HEK293 (cell line): ENCODE measurements around the gene PRRC2C.
"Not testable (repeated sequence)": the region's sequence is repeated elsewhere in the genome, so short reads cannot be mapped to it uniquely, and the experiment has no call there.

Experiments
- CTCF ChIA-PET: fragments of 350-600 bp; formaldehyde crosslinking; extraction: SDS; loops from one replicate; lab custom pipeline; 2021; ENCODE audit warnings: antibody characterized with exemption; lab: Yijun Ruan, JAX
- POLR2A ChIA-PET: fragments of 300-600 bp; formaldehyde crosslinking; extraction: SDS; loops from one replicate; lab custom pipeline; 2020; ENCODE audit warnings: antibody characterized with exemption, inconsistent platforms; lab: Yijun Ruan, JAX
- H3K27ac ChIP-seq: fragments of 200-500 bp; sonication (Bioruptor generic); 2 replicates; pipeline ENCODE4 v1.5.1; 2014; ENCODE audit warnings: low read depth, low read length, control low read depth, inconsistent platforms; ENCODE audit errors: extremely low read depth
- H3K36me3 ChIP-seq, 2 experiments: fragments of 200-500 bp in 1 of 2; sonication (Bioruptor generic) in 1 of 2; 1 replicate in 1 of 2; 2 replicates in 1 of 2; pipeline ENCODE4 v1.5.1; 2014 to 2017; ENCODE audit warnings: inconsistent platforms in 2 of 2, low read length in 2 of 2; ENCODE audit not compliant: control insufficient read depth in 2 of 2, insufficient read depth in 1 of 2
- H3K4me1 ChIP-seq: fragments of 200-500 bp; sonication (Bioruptor generic); 2 replicates; pipeline ENCODE4 v1.5.1; 2014; ENCODE audit warnings: mild to moderate bottlenecking, low read length, inconsistent platforms; ENCODE audit not compliant: control insufficient read depth, insufficient read depth
- H3K4me3 ChIP-seq: 2 replicates; pipeline ENCODE4 v1.5.1; 2011; ENCODE audit warnings: low read depth, mild to moderate bottlenecking, control low read depth, low read length, moderate library complexity
- H3K9me3 ChIP-seq: fragments of 200-500 bp; sonication (Bioruptor generic); 2 replicates; pipeline ENCODE4 v1.5.1; 2014; ENCODE audit warnings: low read depth, low read length, inconsistent platforms; ENCODE audit not compliant: control insufficient read depth, insufficient read depth
- EGR2 ChIP-seq: fragments of 450-650 bp; formaldehyde crosslinking; IDR thresholded peaks from 2 replicates; pipeline ENCODE4 v1.5.1; 2016; ENCODE audit warnings: low read depth, missing biosample characterization, missing genetic modification characterization
- FEZF1 ChIP-seq: fragments of 450-650 bp; formaldehyde crosslinking; IDR thresholded peaks from 2 replicates; pipeline ENCODE4 v1.5.1; 2016; ENCODE audit warnings: missing biosample characterization, missing genetic modification characterization
- KLF8 ChIP-seq: fragments of 450-650 bp; formaldehyde crosslinking; IDR thresholded peaks from 2 replicates; pipeline ENCODE4 v1.5.1; 2016; ENCODE audit warnings: missing biosample characterization, missing genetic modification characterization
- MYNN ChIP-seq: fragments of 450-650 bp; formaldehyde crosslinking; IDR thresholded peaks from 2 replicates; pipeline ENCODE4 v1.5.1; 2016; ENCODE audit warnings: missing biosample characterization, missing genetic modification characterization, borderline replicate concordance
- PRDM10 ChIP-seq: fragments of 450-650 bp; formaldehyde crosslinking; IDR thresholded peaks from 2 replicates; pipeline ENCODE4 v1.5.1; 2016; ENCODE audit warnings: missing biosample characterization, missing genetic modification characterization
- WT1 ChIP-seq: fragments of 450-650 bp; formaldehyde crosslinking; IDR thresholded peaks from 2 replicates; pipeline ENCODE4 v1.5.1; 2016; ENCODE audit warnings: missing biosample characterization, missing genetic modification characterization
- ZIC2 ChIP-seq: fragments of 450-650 bp; formaldehyde crosslinking; IDR thresholded peaks from 2 replicates; pipeline ENCODE4 v1.5.1; 2016; ENCODE audit warnings: missing biosample characterization, missing genetic modification characterization
- ZNF133 ChIP-seq: fragments of 450-650 bp; formaldehyde crosslinking; IDR thresholded peaks from 2 replicates; pipeline ENCODE4 v1.5.1; 2016; ENCODE audit warnings: missing biosample characterization, missing genetic modification characterization
- ZNF146 ChIP-seq: fragments of 450-650 bp; formaldehyde crosslinking; IDR thresholded peaks from 2 replicates; pipeline ENCODE4 v1.5.1; 2016; ENCODE audit warnings: missing biosample characterization, missing genetic modification characterization
- ZNF341 ChIP-seq: fragments of 450-650 bp; formaldehyde crosslinking; IDR thresholded peaks from 2 replicates; pipeline ENCODE4; 2016; ENCODE audit warnings: low read depth, missing biosample characterization, missing genetic modification characterization
- ZNF350 ChIP-seq: fragments of 450-650 bp; formaldehyde crosslinking; IDR thresholded peaks from 2 replicates; pipeline ENCODE4 v1.5.0; 2017; ENCODE audit warnings: missing biosample characterization, mild to moderate bottlenecking, missing genetic modification characterization
- ZNF626 ChIP-seq: fragments of 450-650 bp; sonication (Bioruptor Pico); formaldehyde crosslinking; IDR thresholded peaks from 2 replicates; pipeline ENCODE4 v1.5.1; 2018; ENCODE audit warnings: missing biosample characterization, missing genetic modification characterization, inconsistent platforms
- ZNF654 ChIP-seq: fragments of 450-650 bp; formaldehyde crosslinking; IDR thresholded peaks from 2 replicates; pipeline ENCODE4 v1.5.1; 2016; ENCODE audit warnings: low read depth, missing biosample characterization, missing genetic modification characterization
- ZNF776 ChIP-seq: fragments of 450-650 bp; formaldehyde crosslinking; IDR thresholded peaks from 2 replicates; pipeline ENCODE4 v1.5.0; 2017; ENCODE audit warnings: missing biosample characterization, missing genetic modification characterization, borderline replicate concordance
- ZNF843 ChIP-seq: fragments of 450-650 bp; formaldehyde crosslinking; IDR thresholded peaks from 2 replicates; pipeline ENCODE4 v1.5.1; 2016; ENCODE audit warnings: missing biosample characterization, missing genetic modification characterization
- TF ChIP-seq, protein P1 (sequence below): fragments of 450-650 bp; formaldehyde crosslinking; IDR thresholded peaks from 2 replicates; pipeline ENCODE4 v1.5.1; 2016; ENCODE audit warnings: missing biosample characterization, missing genetic modification characterization
- TF ChIP-seq, protein P2 (sequence below): fragments of 450-650 bp; IDR thresholded peaks from 2 replicates; pipeline ENCODE4 v1.5.1; 2018; ENCODE audit warnings: missing biosample characterization, missing genetic modification characterization
- TF ChIP-seq, protein P3 (sequence below): fragments of 450-650 bp; formaldehyde crosslinking; IDR thresholded peaks from 2 replicates; pipeline ENCODE4 v1.5.1; 2016; ENCODE audit warnings: missing biosample characterization, missing genetic modification characterization, borderline replicate concordance
- TF ChIP-seq, protein P4 (sequence below): fragments of 450-650 bp; formaldehyde crosslinking; IDR thresholded peaks from 2 replicates; pipeline ENCODE4 v1.5.1; 2017; ENCODE audit warnings: missing biosample characterization, missing genetic modification characterization
- TF ChIP-seq, protein P5 (sequence below): fragments of 450-650 bp; formaldehyde crosslinking; IDR thresholded peaks from 2 replicates; pipeline ENCODE4; 2016; ENCODE audit warnings: missing biosample characterization, missing genetic modification characterization

The PRRC2C gene

DNA sequence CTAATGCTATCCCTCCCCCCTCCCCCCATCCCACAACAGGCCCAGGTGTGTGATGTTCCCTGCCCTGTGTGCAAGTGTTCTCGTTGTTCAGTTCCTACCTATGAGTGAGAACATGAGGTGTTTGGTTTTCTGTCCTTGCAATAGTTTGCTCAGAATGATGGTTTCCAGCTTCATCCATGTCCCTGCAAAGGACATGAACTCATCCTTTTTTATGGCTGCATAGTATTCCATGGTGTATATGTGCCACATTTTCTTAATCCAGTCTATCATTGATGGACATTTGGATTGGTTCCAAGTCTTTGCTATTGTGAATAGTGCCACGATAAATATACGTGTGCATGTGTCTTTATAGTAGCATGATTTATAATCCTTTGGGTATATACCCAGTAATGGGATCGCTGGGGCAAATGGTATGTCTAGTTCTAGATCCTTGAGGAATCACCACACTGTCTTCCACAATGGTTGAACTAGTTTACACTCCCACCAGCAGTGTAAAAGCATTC lies 65.3 kb downstream of the PRRC2C start:
- H3K4me1 ChIP-seq, H3K27ac ChIP-seq, CTCF ChIA-PET, H3K4me3 ChIP-seq, H3K9me3 ChIP-seq, POLR2A ChIA-PET: not testable (repeated sequence)
- H3K36me3 ChIP-seq: peaks cover 43 to 66% of the 10 kb centered on the region in 2 experiments
- TF ChIP-seq, protein P1, sequence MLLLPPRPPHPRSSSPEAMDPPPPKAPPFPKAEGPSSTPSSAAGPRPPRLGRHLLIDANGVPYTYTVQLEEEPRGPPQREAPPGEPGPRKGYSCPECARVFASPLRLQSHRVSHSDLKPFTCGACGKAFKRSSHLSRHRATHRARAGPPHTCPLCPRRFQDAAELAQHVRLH (tag by site-specific recombination): peak; percentile 51; the same call in 1 of the 2 replicates
- peak; percentile 95 for TF ChIP-seq ZNF146 (tag by site-specific recombination)
- TF ChIP-seq, all 188 proteins: peak for 2; not testable (repeated sequence) for 186

- H3K9me3 ChIP-seq, H3K4me3 ChIP-seq, H3K4me1 ChIP-seq, H3K27ac ChIP-seq, POLR2A ChIA-PET: not testable (repeated sequence)
- CTCF ChIA-PET: interaction anchor here (0.6 kb wide), 1 partner anchor 367 kb away, joined by 3 read pairs; no protein-coding TSS in a partner anchor
- peaks cover 41 to 67% of the 10 kb centered on the region in 2 experiments for H3K36me3 ChIP-seq
Measured at GRCh38 chr1:171553960-171554359, 68.6 kb downstream of the PRRC2C start.

GRCh38 chr1:171563675-171564074 lies 78.3 kb downstream of the PRRC2C start:
- Histone ChIP-seq H3K4me3 (no peak overlapping the region), H3K4me1 (no peaks in the 10 kb centered on the region), H3K9me3 (no peaks in the 10 kb centered on the region), H3K27ac (no peak overlapping the region), H3K36me3 (peaks cover 50 to 95% of the 10 kb centered on the region in 2 experiments)
- CTCF ChIA-PET: no interaction called here
- POLR2A ChIA-PET: no interaction called here
- TF ChIP-seq KLF8 (tag by site-specific recombination) (no peak), ZNF133 (no peak), MYNN (tag by site-specific recombination) (no peak), EGR2 (tag by site-specific recombination) (no peak), FEZF1 (tag by site-specific recombination) (no peak), ZNF626 (tag by site-specific recombination) (no peak), ZNF654 (tag by site-specific recombination) (no peak), ZNF776 (tag by site-specific recombination) (no peak), ZNF843 (tag by site-specific recombination) (no peak), WT1 (no peak), ZNF350 (tag by site-specific recombination) (no peak), ZNF341 (tag by site-specific recombination) (no peak), ZIC2 (no peak), PRDM10 (tag by site-specific recombination) (no peak)
- TF ChIP-seq, protein P2, sequence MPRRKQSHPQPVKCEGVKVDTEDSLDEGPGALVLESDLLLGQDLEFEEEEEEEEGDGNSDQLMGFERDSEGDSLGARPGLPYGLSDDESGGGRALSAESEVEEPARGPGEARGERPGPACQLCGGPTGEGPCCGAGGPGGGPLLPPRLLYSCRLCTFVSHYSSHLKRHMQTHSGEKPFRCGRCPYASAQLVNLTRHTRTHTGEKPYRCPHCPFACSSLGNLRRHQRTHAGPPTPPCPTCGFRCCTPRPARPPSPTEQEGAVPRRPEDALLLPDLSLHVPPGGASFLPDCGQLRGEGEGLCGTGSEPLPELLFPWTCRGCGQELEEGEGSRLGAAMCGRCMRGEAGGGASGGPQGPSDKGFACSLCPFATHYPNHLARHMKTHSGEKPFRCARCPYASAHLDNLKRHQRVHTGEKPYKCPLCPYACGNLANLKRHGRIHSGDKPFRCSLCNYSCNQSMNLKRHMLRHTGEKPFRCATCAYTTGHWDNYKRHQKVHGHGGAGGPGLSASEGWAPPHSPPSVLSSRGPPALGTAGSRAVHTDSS (tag by site-specific recombination): no peak
- TF ChIP-seq, protein P3, sequence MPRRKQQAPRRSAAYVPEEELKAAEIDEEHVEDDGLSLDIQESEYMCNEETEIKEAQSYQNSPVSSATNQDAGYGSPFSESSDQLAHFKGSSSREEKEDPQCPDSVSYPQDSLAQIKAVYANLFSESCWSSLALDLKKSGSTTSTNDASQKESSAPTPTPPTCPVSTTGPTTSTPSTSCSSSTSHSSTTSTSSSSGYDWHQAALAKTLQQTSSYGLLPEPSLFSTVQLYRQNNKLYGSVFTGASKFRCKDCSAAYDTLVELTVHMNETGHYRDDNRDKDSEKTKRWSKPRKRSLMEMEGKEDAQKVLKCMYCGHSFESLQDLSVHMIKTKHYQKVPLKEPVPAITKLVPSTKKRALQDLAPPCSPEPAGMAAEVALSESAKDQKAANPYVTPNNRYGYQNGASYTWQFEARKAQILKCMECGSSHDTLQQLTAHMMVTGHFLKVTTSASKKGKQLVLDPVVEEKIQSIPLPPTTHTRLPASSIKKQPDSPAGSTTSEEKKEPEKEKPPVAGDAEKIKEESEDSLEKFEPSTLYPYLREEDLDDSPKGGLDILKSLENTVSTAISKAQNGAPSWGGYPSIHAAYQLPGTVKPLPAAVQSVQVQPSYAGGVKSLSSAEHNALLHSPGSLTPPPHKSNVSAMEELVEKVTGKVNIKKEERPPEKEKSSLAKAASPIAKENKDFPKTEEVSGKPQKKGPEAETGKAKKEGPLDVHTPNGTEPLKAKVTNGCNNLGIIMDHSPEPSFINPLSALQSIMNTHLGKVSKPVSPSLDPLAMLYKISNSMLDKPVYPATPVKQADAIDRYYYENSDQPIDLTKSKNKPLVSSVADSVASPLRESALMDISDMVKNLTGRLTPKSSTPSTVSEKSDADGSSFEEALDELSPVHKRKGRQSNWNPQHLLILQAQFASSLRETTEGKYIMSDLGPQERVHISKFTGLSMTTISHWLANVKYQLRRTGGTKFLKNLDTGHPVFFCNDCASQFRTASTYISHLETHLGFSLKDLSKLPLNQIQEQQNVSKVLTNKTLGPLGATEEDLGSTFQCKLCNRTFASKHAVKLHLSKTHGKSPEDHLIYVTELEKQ: no peak
- TF ChIP-seq, protein P4, sequence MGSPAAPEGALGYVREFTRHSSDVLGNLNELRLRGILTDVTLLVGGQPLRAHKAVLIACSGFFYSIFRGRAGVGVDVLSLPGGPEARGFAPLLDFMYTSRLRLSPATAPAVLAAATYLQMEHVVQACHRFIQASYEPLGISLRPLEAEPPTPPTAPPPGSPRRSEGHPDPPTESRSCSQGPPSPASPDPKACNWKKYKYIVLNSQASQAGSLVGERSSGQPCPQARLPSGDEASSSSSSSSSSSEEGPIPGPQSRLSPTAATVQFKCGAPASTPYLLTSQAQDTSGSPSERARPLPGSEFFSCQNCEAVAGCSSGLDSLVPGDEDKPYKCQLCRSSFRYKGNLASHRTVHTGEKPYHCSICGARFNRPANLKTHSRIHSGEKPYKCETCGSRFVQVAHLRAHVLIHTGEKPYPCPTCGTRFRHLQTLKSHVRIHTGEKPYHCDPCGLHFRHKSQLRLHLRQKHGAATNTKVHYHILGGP (tag by site-specific recombination): no peak
- TF ChIP-seq, protein P5, sequence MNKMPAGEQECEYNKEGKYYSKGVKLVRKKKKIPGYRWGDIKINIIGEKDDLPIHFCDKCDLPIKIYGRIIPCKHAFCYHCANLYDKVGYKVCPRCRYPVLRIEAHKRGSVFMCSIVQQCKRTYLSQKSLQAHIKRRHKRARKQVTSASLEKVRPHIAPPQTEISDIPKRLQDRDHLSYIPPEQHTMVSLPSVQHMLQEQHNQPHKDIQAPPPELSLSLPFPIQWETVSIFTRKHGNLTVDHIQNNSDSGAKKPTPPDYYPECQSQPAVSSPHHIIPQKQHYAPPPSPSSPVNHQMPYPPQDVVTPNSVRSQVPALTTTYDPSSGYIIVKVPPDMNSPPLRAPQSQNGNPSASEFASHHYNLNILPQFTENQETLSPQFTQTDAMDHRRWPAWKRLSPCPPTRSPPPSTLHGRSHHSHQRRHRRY (tag by site-specific recombination): no peak
